A549 (cell line): Measurements from ENCODE around the gene RABGAP1L. TPM values are rescaled to one million over a fixed set of nuclear protein-coding genes. Genes with fewer than 3 reads are reported as not detected.

Experiments
- ATAC-seq, 2 experiments: fragments of 200-7000 bp in 1 of 2; fragments of >200 bp in 1 of 2; cut with Nextera tagmentation in 1 of 2; cut with Tn5 transposase in 1 of 2; 3 replicates each; pipeline versions ENCODE4 v1.8.0 to v1.9.1; 2018 to 2020; ENCODE audit warnings: mild to moderate bottlenecking in 1 of 2, moderate library complexity in 1 of 2
- CTCF ChIA-PET: fragments of 300-600 bp; sonication (Branson Sonifier 250); formaldehyde crosslinking; extraction: SDS; loops from one replicate; lab custom pipeline; 2021; ENCODE audit warnings: antibody characterized with exemption, inconsistent platforms; lab: Yijun Ruan, JAX
- POLR2A ChIA-PET: fragments of 350-600 bp; formaldehyde crosslinking; extraction: SDS; loops from one replicate; lab custom pipeline; 2021; ENCODE audit warnings: antibody characterized with exemption, inconsistent platforms; lab: Yijun Ruan, JAX
- DNase-seq, 2 experiments: peaks; one replicate each; pipeline versions ENCODE4 v3.0.0 to v3.0.0-alpha.2; 2011 to 2016; ENCODE audit warnings: low read depth in 1 of 2, low spot score in 1 of 2
- FAIRE-seq: peaks from 2 replicates; lab custom pipeline; 2011; peaks lifted over from hg19 to GRCh38; lab: Jason Lieb, UNC
- H3K27ac ChIP-seq, 2 experiments: fragments of >200 bp; sonication (Bioruptor Twin); formaldehyde crosslinking; 3 replicates each; pipeline ENCODE4 v1.5.1; 2016 to 2017
- H3K4me1 ChIP-seq: fragments of >200 bp; sonication (Bioruptor Twin); formaldehyde crosslinking; 3 replicates; pipeline ENCODE4 v1.6.1; 2016
- H3K4me2 ChIP-seq: fragments of >200 bp; sonication (Bioruptor Twin); formaldehyde crosslinking; 3 replicates; pipeline ENCODE4 v1.6.1; 2016
- H3K4me3 ChIP-seq: fragments of >200 bp; sonication (Bioruptor Twin); formaldehyde crosslinking; 3 replicates; pipeline ENCODE4 v1.5.1; 2016
- H3K9me3 ChIP-seq: fragments of >200 bp; sonication (Bioruptor Twin); formaldehyde crosslinking; 3 replicates; pipeline ENCODE4 v1.6.1; 2016
- EHF ChIP-seq: fragments of 250-450 bp; sonication (Bioruptor Pico); IDR thresholded peaks from 2 replicates; pipeline ENCODE4 v1.5.0; 2020; ENCODE audit warnings: mild to moderate bottlenecking
- EHMT2 ChIP-seq: fragments of 200-600 bp; sonication (generic); IDR thresholded peaks from 2 replicates; pipeline ENCODE4 v1.6.1; 2016; ENCODE audit warnings: antibody characterized with exemption, low read depth, mild to moderate bottlenecking, moderate library complexity
- FOSL2 ChIP-seq, 2 experiments: fragments of 450-650 bp in 1 of 2; fragments of >200 bp in 1 of 2; sonication (Bioruptor Twin) in 1 of 2; formaldehyde crosslinking; IDR thresholded peaks; 2 replicates each; pipeline versions ENCODE4 v1.5.0 to v1.6.1; 2016 to 2020; ENCODE audit warnings: mild to moderate bottlenecking in 1 of 2, moderate library complexity in 1 of 2
- HDAC2 ChIP-seq: fragments of 200-600 bp; sonication (generic); IDR thresholded peaks from 2 replicates; pipeline ENCODE4 v1.6.1; 2016
- HEYL ChIP-seq: fragments of 250-450 bp; sonication (Bioruptor Pico); IDR thresholded peaks from 2 replicates; pipeline ENCODE4 v1.8.0; 2021; ENCODE audit warnings: mild to moderate bottlenecking, moderate library complexity
- HOXA7 ChIP-seq: fragments of 250-450 bp; sonication (Bioruptor Pico); IDR thresholded peaks from 2 replicates; pipeline ENCODE4 v1.5.0; 2020; ENCODE audit warnings: mild to moderate bottlenecking, moderate library complexity
- KDM1A ChIP-seq: fragments of 200-600 bp; sonication (generic); IDR thresholded peaks from 2 replicates; pipeline ENCODE4 v1.6.1; 2016; ENCODE audit warnings: low read depth, mild to moderate bottlenecking
- MAZ ChIP-seq: fragments of 150-350 bp; IDR thresholded peaks from 2 replicates; pipeline ENCODE4 v1.6.1; 2014; ENCODE audit warnings: antibody characterized with exemption, low read depth, low read length, borderline replicate concordance
- MYC ChIP-seq: IDR thresholded peaks from 2 replicates; pipeline ENCODE4 v1.6.1; 2012; ENCODE audit warnings: mild to moderate bottlenecking, inconsistent platforms, low read length, improper control_type of control experiment, borderline replicate concordance
- RFX5 ChIP-seq: fragments of 450-650 bp; IDR thresholded peaks from 2 replicates; pipeline ENCODE4 v1.7.1; 2014; ENCODE audit warnings: antibody characterized with exemption, mild to moderate bottlenecking, moderate library complexity
- SREBF2 ChIP-seq: fragments of 450-650 bp; IDR thresholded peaks from 2 replicates; pipeline ENCODE4 v1.6.1; 2014; ENCODE audit warnings: mild to moderate bottlenecking, moderate library complexity
- TFCP2L1 ChIP-seq: fragments of 250-450 bp; sonication (Bioruptor Pico); IDR thresholded peaks from 2 replicates; pipeline ENCODE4 v1.5.0; 2021; ENCODE audit warnings: mild to moderate bottlenecking
- TP53 ChIP-seq: fragments of 250-450 bp; sonication (Bioruptor Pico); IDR thresholded peaks from 2 replicates; pipeline ENCODE4 v1.5.0; 2021; ENCODE audit warnings: mild to moderate bottlenecking, moderate library complexity
- ZFP36 ChIP-seq: fragments of 450-650 bp; IDR thresholded peaks from 2 replicates; pipeline ENCODE4 v1.6.1; 2014; ENCODE audit warnings: borderline replicate concordance; ENCODE audit not compliant: partially characterized antibody
- ZSCAN20 ChIP-seq: fragments of 250-450 bp; sonication (Bioruptor Pico); IDR thresholded peaks from 2 replicates; pipeline ENCODE4 v1.8.0; 2022; ENCODE audit warnings: mild to moderate bottlenecking, moderate library complexity
- WGBS: methylation state at CpG from one replicate; pipeline ENCODE4 v1.1.6; 2017; ENCODE audit errors: missing lambda C conversion rate; 5-methylcytosine and 5-hydroxymethylcytosine counted together
- polyA plus RNA-seq, 4 experiments: library from polyadenylated mRNA; depleted of rRNA in 3 of 4; stranded (reverse); fragments of >200 nt; fragmentation: RNase III in 1 of 4; extraction: RNeasy Plus Mini Kit Qiagen cat#74134 plus additional on column Dnase treatment in 1 of 4; gene quantifications; 2 replicates in 3 of 4; 3 replicates in 1 of 4; pipeline ENCODE4 v1.2.3, GENCODE V29; 2011 to 2017
- TF ChIP-seq, protein P1 (sequence below): fragments of >200 bp; sonication (Bioruptor Twin); formaldehyde crosslinking; IDR thresholded peaks from 2 replicates; pipeline ENCODE4 v1.6.1; 2016
- TF ChIP-seq, protein P2 (sequence below): fragments of 200-600 bp; sonication (generic); IDR thresholded peaks from 2 replicates; pipeline ENCODE4 v1.6.1; 2016; ENCODE audit warnings: antibody characterized with exemption, mild to moderate bottlenecking, moderate library complexity
- TF ChIP-seq, protein P3 (sequence below): IDR thresholded peaks from 2 replicates; pipeline ENCODE4 v1.6.1; 2012
- TF ChIP-seq, protein P4 (sequence below): fragments of 250-450 bp; sonication (Bioruptor Pico); IDR thresholded peaks from 2 replicates; pipeline ENCODE4 v1.5.0; 2021; ENCODE audit warnings: mild to moderate bottlenecking, moderate library complexity, borderline replicate concordance

Gene RABGAP1L
- polyA plus RNA-seq, 2 of the 4 experiments (the other 2 are of a cell fraction) = 8.2 to 18.6 TPM

DNA sequence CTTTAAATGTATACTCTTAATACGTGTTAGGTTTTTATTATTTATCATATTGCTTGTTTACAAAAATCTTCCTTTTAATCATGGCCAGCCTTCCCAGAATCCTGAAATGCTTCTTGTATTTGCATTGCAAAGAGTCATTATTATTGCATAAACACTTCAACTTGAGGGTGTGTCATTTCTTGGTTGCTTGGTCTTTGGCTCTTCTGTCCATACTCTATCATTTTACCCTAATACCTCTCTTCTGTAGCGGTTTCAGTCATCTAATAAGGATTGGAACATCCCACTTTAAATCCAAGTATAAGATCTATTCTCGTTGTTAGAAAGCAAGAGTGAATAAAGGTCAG, 639.8 kb downstream of the RABGAP1L start:
- ATAC-seq = peak; percentile 54 to 58; a peak in 4 of 6 replicates
- ChIA-PET CTCF (interaction anchor here (1.0 to 3.0 kb wide), 2 partner anchors 11 to 200 kb away, joined by 5 to 11 read pairs; partner anchors contain the start of gene CACYBP), POLR2A (interaction anchor here (0.9 to 1.9 kb wide), 3 partner anchors 199 to 224 kb away, joined by 3 to 7 read pairs (median 7); partner anchors contain the start of genes CACYBP and MRPS14)
- H3K4me1 ChIP-seq = peaks cover 20% of the 10 kb centered on the region; the same call in 1 of the 3 replicates
- peak overlapping the region; percentile 76 for H3K4me2 ChIP-seq
- DNase-seq = no peak
- no peak overlapping the region for H3K4me3 ChIP-seq
- TF ChIP-seq EHMT2 (no peak), HDAC2 (no peak), SREBF2 (no peak), HOXA7 (CRISPR knock-in tag) (no peak), MAZ (no peak), KDM1A (no peak), RFX5 (no peak)
- TF ChIP-seq, protein P1, sequence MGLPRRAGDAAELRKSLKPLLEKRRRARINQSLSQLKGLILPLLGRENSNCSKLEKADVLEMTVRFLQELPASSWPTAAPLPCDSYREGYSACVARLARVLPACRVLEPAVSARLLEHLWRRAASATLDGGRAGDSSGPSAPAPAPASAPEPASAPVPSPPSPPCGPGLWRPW = no peak
- TF ChIP-seq, protein P2, sequence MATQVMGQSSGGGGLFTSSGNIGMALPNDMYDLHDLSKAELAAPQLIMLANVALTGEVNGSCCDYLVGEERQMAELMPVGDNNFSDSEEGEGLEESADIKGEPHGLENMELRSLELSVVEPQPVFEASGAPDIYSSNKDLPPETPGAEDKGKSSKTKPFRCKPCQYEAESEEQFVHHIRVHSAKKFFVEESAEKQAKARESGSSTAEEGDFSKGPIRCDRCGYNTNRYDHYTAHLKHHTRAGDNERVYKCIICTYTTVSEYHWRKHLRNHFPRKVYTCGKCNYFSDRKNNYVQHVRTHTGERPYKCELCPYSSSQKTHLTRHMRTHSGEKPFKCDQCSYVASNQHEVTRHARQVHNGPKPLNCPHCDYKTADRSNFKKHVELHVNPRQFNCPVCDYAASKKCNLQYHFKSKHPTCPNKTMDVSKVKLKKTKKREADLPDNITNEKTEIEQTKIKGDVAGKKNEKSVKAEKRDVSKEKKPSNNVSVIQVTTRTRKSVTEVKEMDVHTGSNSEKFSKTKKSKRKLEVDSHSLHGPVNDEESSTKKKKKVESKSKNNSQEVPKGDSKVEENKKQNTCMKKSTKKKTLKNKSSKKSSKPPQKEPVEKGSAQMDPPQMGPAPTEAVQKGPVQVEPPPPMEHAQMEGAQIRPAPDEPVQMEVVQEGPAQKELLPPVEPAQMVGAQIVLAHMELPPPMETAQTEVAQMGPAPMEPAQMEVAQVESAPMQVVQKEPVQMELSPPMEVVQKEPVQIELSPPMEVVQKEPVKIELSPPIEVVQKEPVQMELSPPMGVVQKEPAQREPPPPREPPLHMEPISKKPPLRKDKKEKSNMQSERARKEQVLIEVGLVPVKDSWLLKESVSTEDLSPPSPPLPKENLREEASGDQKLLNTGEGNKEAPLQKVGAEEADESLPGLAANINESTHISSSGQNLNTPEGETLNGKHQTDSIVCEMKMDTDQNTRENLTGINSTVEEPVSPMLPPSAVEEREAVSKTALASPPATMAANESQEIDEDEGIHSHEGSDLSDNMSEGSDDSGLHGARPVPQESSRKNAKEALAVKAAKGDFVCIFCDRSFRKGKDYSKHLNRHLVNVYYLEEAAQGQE = no peak
- TF ChIP-seq, protein P3, sequence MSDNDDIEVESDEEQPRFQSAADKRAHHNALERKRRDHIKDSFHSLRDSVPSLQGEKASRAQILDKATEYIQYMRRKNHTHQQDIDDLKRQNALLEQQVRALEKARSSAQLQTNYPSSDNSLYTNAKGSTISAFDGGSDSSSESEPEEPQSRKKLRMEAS = no peak
- TF ChIP-seq, protein P4, sequence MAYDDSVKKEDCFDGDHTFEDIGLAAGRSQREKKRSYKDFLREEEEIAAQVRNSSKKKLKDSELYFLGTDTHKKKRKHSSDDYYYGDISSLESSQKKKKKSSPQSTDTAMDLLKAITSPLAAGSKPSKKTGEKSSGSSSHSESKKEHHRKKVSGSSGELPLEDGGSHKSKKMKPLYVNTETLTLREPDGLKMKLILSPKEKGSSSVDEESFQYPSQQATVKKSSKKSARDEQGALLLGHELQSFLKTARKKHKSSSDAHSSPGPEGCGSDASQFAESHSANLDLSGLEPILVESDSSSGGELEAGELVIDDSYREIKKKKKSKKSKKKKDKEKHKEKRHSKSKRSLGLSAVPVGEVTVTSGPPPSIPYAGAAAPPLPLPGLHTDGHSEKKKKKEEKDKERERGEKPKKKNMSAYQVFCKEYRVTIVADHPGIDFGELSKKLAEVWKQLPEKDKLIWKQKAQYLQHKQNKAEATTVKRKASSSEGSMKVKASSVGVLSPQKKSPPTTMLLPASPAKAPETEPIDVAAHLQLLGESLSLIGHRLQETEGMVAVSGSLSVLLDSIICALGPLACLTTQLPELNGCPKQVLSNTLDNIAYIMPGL (CRISPR knock-in tag) = no peak
- no peaks in the 10 kb centered on the region for H3K9me3 ChIP-seq
- FAIRE-seq = no peak
- WGBS = 41% methylated on average over 3 of the region's 3 CpGs
- H3K27ac ChIP-seq = peak overlapping the region in 1 of 2 experiments; percentile 5; a peak in 2 of 6 replicates

- no peaks in the 10 kb centered on the region for H3K9me3 ChIP-seq
- DNase-seq = no peak
- POLR2A ChIA-PET = interaction anchor here (0.9 to 1.9 kb wide), 3 partner anchors 198 to 223 kb away, joined by 3 to 7 read pairs (median 7); partner anchors contain the start of genes CACYBP and MRPS14
- peaks cover 19% of the 10 kb centered on the region; the same call in 1 of the 3 replicates for H3K4me1 ChIP-seq
- peak overlapping the region; percentile 76 for H3K4me2 ChIP-seq
- no peak overlapping the region; a peak in 1 of 6 replicates for H3K27ac ChIP-seq
- ATAC-seq = peak in 1 of 2 experiments; percentile 10; a peak in 1 of 6 replicates
- FAIRE-seq = no peak
- TF ChIP-seq MYC = no peak
- TF ChIP-seq ZSCAN20 (CRISPR knock-in tag) = no peak
- no peak for TF ChIP-seq TFCP2L1 (CRISPR knock-in tag)
- no peak for TF ChIP-seq TP53 (CRISPR knock-in tag)
- TF ChIP-seq, protein P3 = no peak
- no peak for TF ChIP-seq HEYL (CRISPR knock-in tag)
- no peak for TF ChIP-seq ZFP36
- TF ChIP-seq EHF = no peak
- TF ChIP-seq FOSL2 (IDR thresholded peaks at IDR 0.05) = no peak
- TF ChIP-seq FOSL2 (CRISPR knock-in tag; IDR thresholded peaks at IDR 0.05) = no peak
- TF ChIP-seq, all 56 proteins: peak for 0
- H3K4me3 ChIP-seq = no peak overlapping the region
- WGBS = 94% methylated on average over 10 of the region's 10 CpGs
- CTCF ChIA-PET = interaction anchor here (1.0 to 3.0 kb wide), 3 partner anchors 10 to 199 kb away, joined by 3 to 11 read pairs (median 5); partner anchors contain the start of gene CACYBP
Measured at GRCh38 chr1:174800216-174800851, 641.0 kb downstream of the RABGAP1L start.
